Cardiac septum (tissue), 1 donor: ENCODE results near the gene DENND2D. TPM values are rescaled to one million over a fixed set of nuclear protein-coding genes. Genes with fewer than 3 reads are reported as not detected.
A peak's percentile ranks its signal among the peaks of the same experiment; 100 is the strongest.

ENCODE experiments used
- DNase-seq: peaks from one replicate; pipeline ENCODE4 v3.0.0-alpha.2; 2020; ENCODE audit warnings: low spot score
- intact Hi-C: fragments of 100-400 bp; cut with DNase I; formaldehyde crosslinking; loops from one replicate; pipeline ENCODE4 v1.14.0; 2022
- long read RNA-seq: library from polyadenylated mRNA; unstranded; transcript quantifications from one replicate; pipeline ENCODE4 v2.0.0, GENCODE V29; 2021
- total RNA-seq: library from RNA; stranded (reverse); fragmentation: NEBNext Ultra II Directional; extraction: Animal tissue kit (Norgen Biotek cat#: 25700); gene quantifications from one replicate; pipeline ENCODE4 v1.2.1, GENCODE V29; 2021
- donor health status: DM: no; HTN: no; CAD: no.

The DENND2D gene
- total RNA-seq = 1.6 TPM
- long read RNA-seq, partial matches to known transcripts = 1 of 1 reads
- long read RNA-seq, other reads (novel, unspliced or antisense) = 0 of 1 reads

- DNase-seq = peak; percentile 73
- intact Hi-C loops = no loop called here
These were observed at the start of gene DENND2D for GRCh38 chr1:111199881-111200801. Gene DENND2D, minus strand, starts transcription at chr1:111200646. Its CDS starts 187 bp downstream, at chr1:111200459.

- intact Hi-C loops = no loop called here
- no peak for DNase-seq
These were observed 49.5 kb upstream of the DENND2D start for GRCh38 chr1:111249960-111250359.

- intact Hi-C loops = no loop called here
- DNase-seq = no peak
These were observed 46.8 kb upstream of the DENND2D start for GRCh38 chr1:111247125-111247838.

GRCh38 chr1:111242805-111243523 is 42.5 kb upstream of the DENND2D start:
- no peak for DNase-seq
- intact Hi-C loops = no loop called here

- intact Hi-C loops = no loop called here
- DNase-seq = no peak
These were observed 41.4 kb upstream of the DENND2D start for GRCh38 chr1:111241797-111242196.

- DNase-seq = no peak
- intact Hi-C loops = no loop called here
These were observed 37.8 kb upstream of the DENND2D start for GRCh38 chr1:111238056-111238795.

GRCh38 chr1:111236806-111237205 is 36.4 kb upstream of the DENND2D start:
- DNase-seq = no peak
- intact Hi-C loops = no loop called here

- intact Hi-C loops = no loop called here
- DNase-seq = no peak
These were observed 35.9 kb upstream of the DENND2D start for GRCh38 chr1:111236379-111236778.

- intact Hi-C loops = no loop called here
- no peak for DNase-seq
These were observed 34.4 kb upstream of the DENND2D start for GRCh38 chr1:111234866-111235265.

GRCh38 chr1:111234258-111234657 is 33.8 kb upstream of the DENND2D start:
- DNase-seq = no peak
- intact Hi-C loops = no loop called here

- no peak for DNase-seq
- intact Hi-C loops = no loop called here
These were observed 31.7 kb upstream of the DENND2D start for GRCh38 chr1:111232134-111232533.

GRCh38 chr1:111228748-111229126 is 28.3 kb upstream of the DENND2D start:
- intact Hi-C loops = loop anchor here (10.0 kb wide), 2 partner anchors 426 to 536 kb away; no protein-coding TSS in a partner anchor

GRCh38 chr1:111227851-111228747 is 27.7 kb upstream of the DENND2D start:
- intact Hi-C loops = loop anchor here (10.0 kb wide), 2 partner anchors 427 to 537 kb away; no protein-coding TSS in a partner anchor
- no peak for DNase-seq

More at GRCh38 chr1:111228748-111229126, 28.3 kb upstream of the DENND2D start:
- DNase-seq = no peak

GRCh38 chr1:111227434-111227833 is 27.0 kb upstream of the DENND2D start, which contains the start of gene CHI3L2:
Gene CHI3L2, plus strand, starts transcription at chr1:111227713. Its CDS starts 17 bp downstream, at chr1:111227730.
- DNase-seq = no peak
- intact Hi-C loops = loop anchor here (10.0 kb wide), 2 partner anchors 427 to 537 kb away; no protein-coding TSS in a partner anchor

- no peak for DNase-seq
- intact Hi-C loops = loop anchor here (10.0 kb wide), 2 partner anchors 429 to 539 kb away; no protein-coding TSS in a partner anchor
These were observed 25.4 kb upstream of the DENND2D start for GRCh38 chr1:111225717-111226400.

- intact Hi-C loops = loop anchor here (10.0 kb wide), 2 partner anchors 430 to 540 kb away; no protein-coding TSS in a partner anchor
- DNase-seq = no peak
These were observed 24.6 kb upstream of the DENND2D start for GRCh38 chr1:111225091-111225490.

- intact Hi-C loops = loop anchor here (1.0 to 10.0 kb wide), 4 partner anchors 111 to 542 kb away; no protein-coding TSS in a partner anchor
- no peak for DNase-seq
These were observed 22.8 kb upstream of the DENND2D start for GRCh38 chr1:111223126-111223685.
